NCI-H1436 (cell line): ENCODE results near the gene LITAF.
"Not testable (repeated sequence)": the region's sequence is repeated elsewhere in the genome, so short reads cannot be mapped to it uniquely, and the experiment has no call there.

ENCODE experiments used
- DNase-seq: peaks from one replicate; lab custom pipeline; 2025; lab: John Stamatoyannopoulos, UW

Gene LITAF

DNA sequence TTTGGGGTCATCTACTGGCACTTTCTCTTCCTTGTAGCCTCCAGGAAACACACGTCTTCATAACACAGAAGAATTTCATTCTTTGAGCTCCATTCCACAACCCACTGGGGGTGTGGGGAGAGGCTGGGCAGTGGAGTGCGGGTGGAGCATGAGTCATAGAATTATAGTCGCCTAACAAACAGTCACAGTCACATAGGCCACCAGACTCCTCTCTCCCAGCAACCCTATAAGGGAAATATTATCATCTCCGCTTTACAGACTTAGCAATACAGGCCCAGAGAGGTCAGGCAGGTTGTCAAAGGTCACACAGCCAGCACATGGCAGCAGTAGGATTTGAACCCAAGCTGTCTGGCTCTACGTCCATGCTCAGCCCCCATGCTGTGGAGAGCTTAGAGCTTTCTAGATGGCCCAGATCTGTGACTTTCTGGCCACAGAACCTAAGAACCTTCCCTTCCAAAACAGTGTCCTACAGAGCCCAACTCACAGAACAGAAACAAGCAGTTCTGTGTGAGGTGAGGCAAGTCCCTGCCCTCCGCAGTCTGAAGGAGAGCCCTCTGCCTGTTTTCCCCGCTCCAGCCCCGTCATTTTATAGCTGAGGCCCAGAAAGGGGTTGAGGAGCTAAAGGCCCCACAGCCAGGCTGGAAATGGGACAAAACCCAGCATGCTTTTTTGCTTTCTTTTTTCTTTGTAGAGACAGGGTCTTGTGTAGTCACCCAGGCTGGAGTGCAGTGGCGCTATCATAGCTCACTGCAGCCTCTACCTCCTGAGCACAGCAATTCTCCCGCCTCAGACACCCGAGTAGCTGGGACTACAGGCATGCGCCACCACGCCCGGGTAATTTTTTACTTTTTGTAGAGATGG lies 10.7 kb upstream of the LITAF start:
- DNase-seq = no peak

DNA sequence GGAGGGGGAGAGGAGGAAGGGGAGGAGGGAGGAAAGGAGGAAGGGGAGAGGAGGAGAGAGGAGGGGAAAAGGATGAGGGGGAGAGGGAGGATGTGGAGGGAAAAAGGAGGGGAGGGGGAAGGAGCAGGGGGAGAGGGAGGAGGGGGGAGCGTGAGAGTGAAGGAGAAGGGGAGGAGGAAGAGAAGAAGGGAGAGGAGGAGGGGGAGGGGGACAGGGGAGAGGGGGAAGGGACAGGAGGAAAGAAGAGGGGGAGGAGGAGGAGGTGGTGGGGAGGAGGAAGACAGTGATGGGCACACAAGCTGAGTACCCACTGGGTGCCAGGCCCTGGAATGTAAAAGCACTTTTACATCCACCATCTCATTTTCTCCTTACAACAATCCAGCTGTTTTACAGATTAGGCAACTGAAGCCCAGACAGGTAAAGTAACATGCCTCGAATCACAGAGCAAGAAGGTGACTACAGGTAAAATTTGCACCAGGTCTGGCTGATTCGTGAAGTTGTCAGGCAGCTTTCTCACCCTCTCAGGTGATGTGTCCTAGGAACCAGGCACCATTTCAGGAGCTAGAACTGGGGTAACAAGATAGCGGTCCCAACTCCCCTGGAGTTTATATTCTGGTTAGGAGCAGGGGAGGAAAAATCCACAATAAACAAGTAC lies 10.0 kb upstream of the LITAF start:
- DNase-seq = no peak

DNA sequence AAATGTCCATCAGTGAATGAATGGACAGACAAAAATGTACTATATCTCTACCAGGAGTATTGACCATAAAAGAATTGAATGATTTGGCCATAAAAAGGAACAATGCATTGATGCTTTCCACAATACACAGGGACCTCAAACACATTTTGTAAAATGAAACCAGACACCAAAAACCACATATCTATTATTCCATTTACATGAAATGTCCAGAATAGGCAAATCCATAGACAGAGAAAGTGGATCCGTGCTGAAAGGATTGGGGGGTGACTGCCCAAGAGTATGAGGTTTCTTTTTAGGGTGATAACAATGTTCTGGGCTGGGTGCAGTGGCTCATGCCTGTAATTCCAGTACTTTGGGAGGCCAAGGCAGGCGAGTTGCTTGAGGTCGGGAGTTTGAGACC lies 6.9 kb upstream of the LITAF start:
- DNase-seq = no peak

DNA sequence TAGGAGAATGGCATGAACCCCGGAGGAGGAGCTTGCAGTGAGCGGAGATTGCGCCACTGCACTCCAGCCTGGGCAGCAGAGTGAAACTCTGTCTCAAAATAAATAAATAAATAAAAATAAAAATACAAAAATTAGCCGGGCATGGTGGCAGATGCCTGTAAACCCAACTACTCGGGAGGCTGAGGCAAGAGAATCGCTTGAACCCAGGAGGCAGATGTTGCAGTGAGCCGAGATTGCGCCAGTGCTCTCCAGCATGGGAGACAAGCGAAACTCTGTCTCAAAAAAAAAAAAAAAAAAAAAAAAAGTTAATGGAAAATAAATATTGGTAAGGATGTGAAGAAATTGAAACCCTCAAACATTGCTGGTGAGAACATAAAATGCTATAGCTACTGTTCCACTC lies 6.4 kb upstream of the LITAF start:
- not testable (repeated sequence) for DNase-seq

DNA sequence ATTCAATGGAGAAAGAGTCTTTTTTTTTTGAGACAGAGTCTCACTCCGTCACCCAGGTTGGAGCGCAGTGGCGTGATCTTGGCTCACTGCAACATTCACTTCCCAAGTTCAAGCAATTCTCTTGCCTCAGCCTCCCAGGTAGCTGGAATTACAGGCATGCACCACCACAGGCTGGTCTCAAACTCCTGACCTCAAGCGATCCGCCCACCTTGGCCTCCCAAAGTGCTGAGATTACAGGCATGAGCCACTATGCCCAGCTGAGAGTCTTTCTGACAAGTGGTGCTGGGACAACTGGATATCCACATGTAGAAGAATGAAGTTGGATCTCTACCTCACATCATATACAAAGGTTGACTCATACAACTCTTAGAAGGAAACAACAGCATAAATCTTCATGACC lies 4.9 kb upstream of the LITAF start:
- DNase-seq = not testable (repeated sequence)

GRCh38 chr16:11589198-11589550 lies 2.5 kb upstream of the LITAF start:
- no peak for DNase-seq

GRCh38 chr16:11588321-11589197 lies 1.8 kb upstream of the LITAF start:
- DNase-seq = no peak

DNA sequence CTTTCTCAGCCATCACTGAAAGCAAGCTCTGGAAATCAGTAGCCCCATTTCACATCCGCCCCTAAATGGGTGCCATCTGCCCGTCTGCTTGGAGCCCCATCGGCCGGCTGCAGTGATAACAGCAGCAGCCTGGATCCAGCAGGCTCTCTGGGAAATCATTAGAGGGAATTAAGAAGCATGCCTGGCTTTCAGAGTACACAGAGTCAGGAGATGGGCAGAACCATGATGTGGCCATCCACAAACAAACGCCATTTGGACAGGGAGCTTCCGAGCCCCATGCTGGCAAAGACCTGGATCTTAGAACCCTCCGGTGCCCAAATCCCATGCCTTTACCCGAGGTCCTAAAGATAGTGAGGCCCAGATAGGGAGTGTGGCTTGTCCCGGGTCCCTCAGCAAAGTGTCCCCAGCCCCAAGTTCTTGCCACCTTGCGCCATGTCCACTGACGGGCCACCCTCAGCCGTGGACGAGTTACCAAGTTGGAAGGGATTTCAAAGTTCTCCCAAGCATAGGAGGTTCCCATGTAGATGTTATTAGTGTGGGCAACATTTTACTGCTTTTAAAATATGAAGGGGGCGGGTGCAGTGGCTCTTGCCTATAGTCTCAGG lies 1.0 kb upstream of the LITAF start:
- DNase-seq = no peak

DNA sequence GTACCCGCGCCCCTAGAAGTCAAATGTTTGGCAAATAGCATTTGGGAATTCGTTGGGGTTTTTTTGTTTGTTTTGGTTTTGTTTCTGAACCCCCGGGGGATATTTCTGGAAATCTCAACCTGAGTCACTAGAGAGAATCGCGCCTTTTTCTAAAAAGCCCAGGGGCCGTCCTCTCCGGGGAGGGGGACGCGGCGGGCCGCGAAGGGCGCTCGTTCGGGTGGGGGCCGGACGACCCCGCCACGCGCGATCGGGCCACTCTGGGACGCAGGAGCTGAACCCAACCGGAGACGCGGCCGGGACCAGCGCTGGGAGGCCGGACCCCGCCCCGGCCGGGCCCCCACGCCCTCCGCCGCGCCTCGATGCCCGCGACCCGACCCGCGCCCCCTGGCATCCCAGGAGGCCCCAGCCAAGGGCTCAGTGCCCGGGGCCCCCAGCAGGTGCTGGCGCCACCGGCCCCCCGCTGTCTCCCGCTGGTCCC lies 302 bp downstream of the LITAF start:
- no peak for DNase-seq

- DNase-seq = no peak
These were observed 1.0 kb downstream of the LITAF start for GRCh38 chr16:11585460-11586377.

DNA sequence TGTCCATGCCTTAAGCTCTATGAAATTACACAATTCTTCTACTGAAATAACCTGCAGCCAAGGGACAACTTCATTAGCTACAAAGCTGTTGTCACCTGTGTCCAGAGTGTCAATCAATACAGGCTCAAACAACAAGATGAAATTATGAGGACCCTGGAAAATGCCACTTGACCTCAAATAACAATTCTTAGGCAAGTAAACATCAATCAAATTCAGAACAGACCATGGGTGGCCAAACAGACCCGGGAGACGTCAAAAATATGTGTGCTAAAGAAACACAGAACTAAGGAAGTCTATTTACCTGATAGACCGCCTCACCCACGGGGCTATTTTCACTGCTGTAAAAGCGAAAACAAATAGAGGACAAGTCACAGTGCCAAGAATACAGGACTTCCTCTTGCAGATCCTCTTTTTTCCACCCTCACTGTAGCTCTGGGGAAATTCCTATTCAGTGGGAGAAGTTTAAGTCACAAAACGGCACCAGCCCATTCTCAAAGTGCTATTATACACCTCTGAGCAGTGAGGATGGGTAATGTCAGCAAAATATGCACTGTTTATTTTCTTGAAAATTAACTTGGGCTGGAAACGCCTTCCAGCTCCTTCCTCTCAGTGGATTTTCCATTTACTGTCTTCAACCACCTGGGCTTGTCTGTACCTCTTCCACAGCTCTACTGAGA lies 2.7 kb downstream of the LITAF start:
- no peak for DNase-seq

DNA sequence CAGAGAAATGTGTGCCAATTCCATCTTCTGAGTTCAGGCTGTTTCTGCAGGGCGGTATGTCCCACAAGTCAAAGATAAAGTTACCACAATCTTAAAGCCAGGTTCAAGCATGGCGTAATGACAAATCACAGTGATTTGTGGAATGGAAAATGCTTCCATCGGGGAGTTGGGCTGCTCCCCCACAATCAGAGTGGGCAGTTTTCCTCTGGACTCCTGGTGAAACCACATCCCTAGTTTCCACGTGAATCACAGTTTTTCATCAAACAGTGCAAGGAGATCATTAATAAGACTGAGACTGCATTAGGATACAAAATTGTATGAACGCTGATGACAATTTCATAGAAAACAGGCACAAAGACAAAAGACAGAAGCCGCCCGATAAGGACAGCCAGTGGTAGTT lies 3.6 kb downstream of the LITAF start:
- no peak for DNase-seq

GRCh38 chr16:11582157-11582814 lies 4.4 kb downstream of the LITAF start:
- no peak for DNase-seq

GRCh38 chr16:11581678-11582077 lies 5.0 kb downstream of the LITAF start:
- no peak for DNase-seq

DNA sequence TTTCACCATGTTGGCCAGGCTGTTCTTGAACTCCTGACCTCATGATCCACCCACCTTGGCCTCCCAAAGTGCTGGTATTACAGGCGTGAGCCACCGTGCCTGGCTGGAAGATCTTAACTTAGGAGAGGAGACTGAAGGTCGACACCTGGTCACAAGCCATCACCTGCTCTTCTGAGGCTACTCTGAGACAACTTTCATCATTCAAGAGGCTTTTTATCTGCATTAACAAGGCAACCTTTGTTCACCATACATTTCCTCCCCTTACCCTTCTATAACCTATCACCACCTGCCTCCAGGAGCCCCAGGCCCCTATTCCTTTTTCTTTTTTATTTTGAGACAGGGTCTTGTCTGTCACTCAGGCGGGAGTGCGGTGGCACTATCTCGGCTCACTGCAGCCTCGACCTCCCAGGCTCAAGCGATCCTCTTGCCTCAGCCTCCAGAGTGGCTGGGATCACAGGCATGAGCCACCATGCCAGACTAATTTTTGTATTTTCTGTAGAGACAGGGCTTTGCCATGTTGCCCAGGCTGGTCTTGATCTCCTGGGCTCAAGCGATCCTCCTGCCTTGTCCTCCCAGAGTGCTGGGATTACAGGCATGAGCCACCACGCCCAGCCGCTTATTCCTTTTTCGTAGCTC lies 6.2 kb downstream of the LITAF start:
- no peak for DNase-seq

- DNase-seq = not testable (repeated sequence)
These were observed 9.4 kb downstream of the LITAF start for GRCh38 chr16:11577290-11577660.

DNA sequence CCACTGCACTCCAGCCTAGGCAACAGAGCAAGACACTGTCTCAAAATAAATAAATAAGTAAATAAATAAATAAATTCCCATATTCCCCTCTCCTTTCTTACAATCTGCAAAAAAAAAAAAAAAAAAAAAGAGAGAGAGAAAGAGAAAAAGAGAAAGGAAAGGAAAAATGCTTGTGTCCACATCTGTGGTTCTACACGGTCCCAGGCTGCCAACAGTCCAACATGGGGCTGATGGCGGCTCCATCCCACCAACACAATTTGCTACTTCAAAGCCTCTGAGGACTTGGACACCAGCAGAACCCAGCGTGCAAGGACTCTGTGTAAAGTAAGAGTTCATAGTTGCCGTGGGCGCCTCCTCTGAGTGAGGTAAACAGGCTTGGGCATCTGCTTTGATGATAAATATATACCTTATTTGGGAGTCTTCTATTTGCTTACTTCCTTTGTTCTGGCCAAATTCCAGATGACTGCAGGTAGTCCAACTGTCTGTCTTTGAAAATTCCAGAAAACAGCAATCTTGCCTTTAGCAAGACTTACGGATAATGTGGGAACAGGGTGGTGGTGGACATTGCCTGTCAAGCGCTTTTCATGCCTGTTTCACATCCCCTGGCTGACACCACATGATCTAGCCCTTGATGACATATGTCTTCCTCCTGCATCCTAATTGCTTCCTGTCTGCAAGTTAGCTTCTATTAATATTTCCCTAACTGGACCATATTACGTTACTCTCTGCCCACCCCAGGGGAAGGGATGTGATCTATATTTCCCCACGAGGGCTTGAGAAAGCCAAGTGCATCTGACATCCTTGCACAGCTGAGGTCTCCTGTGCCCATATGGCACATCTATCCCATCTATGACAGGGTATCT lies 10.1 kb downstream of the LITAF start:
- DNase-seq = no peak

DNA sequence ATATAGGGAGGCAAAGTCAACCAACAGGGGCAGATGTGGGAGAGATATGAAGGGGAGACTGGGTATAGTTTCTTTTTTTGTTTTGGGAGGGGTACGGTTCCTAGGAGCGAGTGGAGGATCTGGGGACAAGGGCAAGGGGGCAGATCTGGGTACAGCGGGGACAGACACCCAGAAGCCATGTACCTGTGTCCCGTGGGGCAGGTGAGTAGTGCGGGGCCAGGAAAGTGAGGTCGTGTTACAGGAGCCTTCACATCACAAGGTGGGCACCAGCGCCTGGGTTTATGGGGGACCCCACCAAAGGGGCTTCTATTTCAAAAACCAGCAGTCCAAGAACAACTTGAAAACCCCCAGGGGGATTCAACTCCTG lies 11.5 kb downstream of the LITAF start:
- DNase-seq = no peak
